Activated T-helper 9 cell treated with anti-CD3 and anti-CD28 coated beads, Interleukin-2, amount 50 U/mL, for 16 hours (primary cell): Measurements from ENCODE around the gene ATP6V1F.

Source experiments
- DNase-seq: peaks from one replicate; pipeline ENCODE4 v3.0.0-alpha.2; 2020; ENCODE audit warnings: low read depth

Gene ATP6V1F

GRCh38 chr7:128884561-128885369 is 22.1 kb downstream of the ATP6V1F start:
- no peak for DNase-seq

GRCh38 chr7:128885370-128886187 is 22.9 kb downstream of the ATP6V1F start:
- no peak for DNase-seq

- no peak for DNase-seq
Observed at GRCh38 chr7:128886391-128887168, 23.9 kb downstream of the ATP6V1F start.

- DNase-seq: no peak
Observed at GRCh38 chr7:128887169-128888038, 24.7 kb downstream of the ATP6V1F start.

- no peak for DNase-seq
Observed at GRCh38 chr7:128888039-128888755, 25.5 kb downstream of the ATP6V1F start.

DNA sequence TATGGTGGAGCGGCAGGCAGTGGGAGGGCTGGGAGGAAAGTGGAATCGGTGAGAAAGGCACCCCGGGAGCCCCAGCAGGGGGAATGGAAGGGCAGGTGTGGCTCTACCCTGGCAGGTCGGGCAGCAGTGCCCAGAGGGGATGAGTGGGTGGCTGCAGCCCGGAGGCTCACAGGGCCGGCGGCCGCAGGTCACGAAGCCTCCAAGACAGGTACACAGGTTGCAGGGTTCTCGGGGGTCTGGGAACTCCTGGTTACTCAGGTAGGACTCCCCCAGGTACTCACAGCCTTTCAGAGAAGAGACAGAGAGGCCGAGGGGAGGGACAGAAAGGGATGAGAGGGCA is 26.1 kb downstream of the ATP6V1F start:
- no peak for DNase-seq

DNA sequence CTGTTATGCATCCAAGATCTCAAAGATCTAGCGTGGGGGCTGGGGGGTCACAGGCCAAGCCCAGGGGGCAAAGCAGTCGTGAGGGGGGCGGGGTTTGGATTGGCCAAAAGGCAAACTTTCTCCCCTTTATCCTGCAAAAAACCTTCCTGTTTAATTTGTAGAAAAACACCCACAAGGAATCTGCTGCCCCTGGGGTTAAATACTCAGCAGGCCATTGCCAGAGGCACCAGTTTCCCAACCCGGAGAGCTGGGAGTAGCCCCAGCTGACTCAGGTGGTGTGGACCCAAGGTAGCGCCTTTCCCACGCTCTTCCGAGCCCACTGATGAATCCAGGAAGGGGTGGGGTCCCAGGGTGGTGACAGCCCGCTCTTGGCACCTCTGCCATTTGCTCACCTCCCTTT is 26.5 kb downstream of the ATP6V1F start:
- no peak for DNase-seq

GRCh38 chr7:128890306-128891109 is 27.9 kb downstream of the ATP6V1F start:
- DNase-seq: no peak

- DNase-seq: no peak
Observed at GRCh38 chr7:128891110-128891941, 28.7 kb downstream of the ATP6V1F start.

DNA sequence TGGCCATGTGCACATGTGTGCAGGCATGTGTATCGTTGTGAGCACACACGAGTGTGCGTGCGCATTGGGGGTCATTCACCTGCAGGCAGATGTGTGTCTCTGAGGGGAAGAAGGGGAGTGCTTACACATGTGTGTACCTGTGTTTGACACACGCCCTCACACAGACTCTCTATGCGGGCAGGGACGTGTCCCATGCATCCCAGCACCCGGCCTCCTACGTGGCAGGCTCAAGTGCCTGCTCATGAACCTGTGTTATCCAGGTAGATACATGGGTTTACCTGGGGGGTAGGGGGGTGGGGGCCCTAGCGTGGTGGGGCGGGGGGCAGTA is 29.2 kb downstream of the ATP6V1F start:
- no peak for DNase-seq

DNA sequence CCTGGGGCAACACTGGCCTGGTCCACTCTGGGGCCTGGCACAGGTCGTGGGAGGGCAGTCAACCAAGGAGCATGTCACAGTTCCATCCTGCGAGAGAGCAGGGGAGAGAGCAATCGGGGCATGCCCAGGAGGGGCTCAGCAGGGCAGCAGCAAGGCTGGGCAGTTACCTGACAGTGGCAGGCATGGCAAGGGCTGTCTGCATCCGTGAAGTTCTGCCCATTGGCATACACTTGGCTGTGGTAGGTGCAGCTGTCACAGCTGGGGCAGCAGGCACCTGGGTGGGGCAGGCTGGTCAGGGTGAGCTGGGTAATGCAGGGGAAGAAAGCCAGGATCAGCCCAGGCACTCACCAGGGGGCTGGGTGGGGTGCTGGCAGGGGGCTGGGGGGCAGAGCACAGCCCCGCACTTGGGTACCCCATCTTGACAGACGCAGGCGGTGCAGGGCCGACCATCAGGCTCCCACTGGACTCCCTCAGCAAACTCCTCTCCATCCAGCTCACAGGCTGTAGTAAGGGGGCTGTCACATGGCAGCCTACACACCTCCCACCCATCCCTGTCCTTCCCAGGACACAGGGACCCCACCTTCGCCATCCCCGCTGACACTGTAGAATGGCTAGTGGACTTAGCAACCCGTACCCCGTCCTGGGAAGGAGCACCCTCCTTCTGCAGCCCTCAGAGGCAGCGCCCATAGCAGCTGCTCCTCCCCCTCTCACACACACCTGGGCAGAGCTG is 30.0 kb downstream of the ATP6V1F start:
- no peak for DNase-seq

DNA sequence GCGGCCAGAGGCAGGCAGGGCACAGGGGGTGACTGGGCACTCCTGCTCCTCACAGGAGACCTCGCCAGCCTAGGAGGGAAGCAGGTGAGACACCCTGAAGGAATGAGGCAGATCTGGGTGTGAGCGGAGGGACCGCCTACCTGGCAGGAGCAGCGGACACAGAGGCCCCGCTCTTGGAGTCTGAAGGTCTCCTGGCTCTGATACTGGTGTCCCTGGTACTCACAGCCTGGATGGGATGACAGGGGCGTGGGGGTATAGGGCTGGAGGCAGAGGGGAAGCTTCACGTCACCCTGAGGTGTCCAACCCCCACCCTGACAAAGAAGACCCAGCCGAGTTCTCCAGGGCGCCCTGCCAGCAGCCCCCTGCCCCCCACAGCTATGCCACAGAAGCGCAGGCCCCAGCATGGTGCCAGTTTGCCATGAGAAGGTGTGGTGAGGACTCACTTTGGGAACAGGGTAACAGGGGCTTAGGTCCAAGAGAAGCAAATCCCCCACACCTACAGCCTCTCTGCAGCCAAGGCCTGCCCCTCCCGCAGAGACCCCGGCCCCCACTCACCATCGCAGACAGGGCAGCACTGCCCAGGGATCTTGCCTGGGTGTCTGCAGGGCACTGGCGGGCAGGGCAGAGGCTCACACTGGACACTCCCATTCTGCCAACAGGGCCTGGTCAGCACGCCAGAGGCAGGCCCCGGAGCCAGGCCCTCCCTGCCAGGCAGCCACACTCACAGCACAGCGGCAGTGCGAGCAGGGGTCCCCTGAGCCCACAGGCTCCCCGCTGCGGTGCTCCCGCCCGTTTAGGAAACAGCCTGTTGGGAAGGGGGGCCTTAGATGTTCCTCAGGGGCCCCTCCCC is 30.8 kb downstream of the ATP6V1F start:
- no peak for DNase-seq

DNA sequence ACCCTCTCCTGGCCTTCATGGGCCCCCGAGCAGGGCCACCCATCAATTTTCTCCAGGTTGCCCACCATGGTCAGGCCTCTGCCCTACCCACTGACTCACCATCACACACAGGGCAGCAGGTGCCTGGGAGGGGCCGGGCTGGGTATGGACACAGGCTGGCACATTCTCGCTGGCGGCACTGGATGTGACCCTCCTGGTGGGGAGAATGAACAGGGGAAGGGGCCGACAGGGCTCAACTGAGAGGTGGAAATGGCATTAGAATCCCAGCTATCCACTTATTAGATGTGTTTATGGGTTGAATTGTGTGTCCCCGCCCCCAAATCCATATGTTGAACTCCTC is 31.4 kb downstream of the ATP6V1F start:
- no peak for DNase-seq

DNA sequence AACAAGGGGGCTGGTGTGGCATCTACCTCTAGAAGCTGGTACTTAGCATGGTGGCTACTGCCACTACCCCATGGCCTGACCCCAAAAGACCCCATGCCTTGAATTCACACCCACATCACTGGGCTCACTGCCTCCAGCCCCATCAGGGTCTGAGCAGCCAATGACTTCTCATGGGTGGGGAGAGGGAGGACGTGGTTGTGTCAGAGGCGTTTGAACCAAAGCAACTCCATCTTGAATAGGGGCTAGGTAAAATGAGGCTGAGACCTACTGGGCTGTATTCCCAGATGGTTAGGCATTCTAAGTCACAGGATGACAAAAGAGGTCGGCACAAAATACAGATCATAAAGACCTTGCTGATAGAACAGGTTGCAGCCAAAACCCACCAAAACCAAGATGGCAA is 32.7 kb downstream of the ATP6V1F start:
- no peak for DNase-seq

DNA sequence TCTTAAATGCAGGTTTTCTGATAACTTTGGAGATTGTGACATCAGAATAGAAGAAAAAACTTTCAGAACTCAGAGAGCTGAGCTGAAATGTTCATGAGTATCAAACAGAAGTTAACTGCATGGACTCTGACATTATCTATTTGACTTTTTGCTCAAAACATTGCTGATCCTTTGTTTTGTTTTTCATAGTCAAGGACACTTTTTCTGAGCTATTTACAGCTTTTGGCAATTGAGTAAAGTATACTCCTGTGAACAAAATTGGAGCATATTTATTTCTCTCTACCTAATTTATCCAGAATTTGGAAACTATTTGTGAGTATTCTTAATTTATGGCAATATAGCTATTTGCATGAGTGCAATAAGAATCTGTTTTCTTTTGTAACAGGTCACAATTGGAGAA is 36.7 kb downstream of the ATP6V1F start:
- no peak for DNase-seq

GRCh38 chr7:128900237-128900636 is 37.6 kb downstream of the ATP6V1F start:
- DNase-seq: no peak

- no peak for DNase-seq
Observed at GRCh38 chr7:128902761-128903585, 40.3 kb downstream of the ATP6V1F start.
